ENCODE measurements around the gene REG1A.

REG1A gene

GRCh38 chr2:79086255-79086654 is 34.0 kb upstream of the REG1A start:
- Histone ChIP-seq H2AFZ (ENCODE audit: low read length) (no peak overlapping the region), H3K4me2 (ENCODE audit: low read depth, low read length, poor library complexity, severe bottlenecking) (no peak overlapping the region), H3K9ac (ENCODE audit: low read depth, low read length, poor library complexity, severe bottlenecking) (no peak overlapping the region), H3K9me2 (replicated peaks; ENCODE audit: low read depth, low read length) (no peaks in the 10 kb centered on the region), H3K27me3 (ENCODE audit: insufficient read depth, low read length, poor library complexity, severe bottlenecking) (no peaks in the 10 kb centered on the region), H4K20me1 (ENCODE audit: insufficient read depth, low read length, poor library complexity, severe bottlenecking) (no peaks in the 10 kb centered on the region), H3K9me3 (ENCODE audit: insufficient read depth, low read depth, low read length) (no peaks in the 10 kb centered on the region), H3K4me3 (ENCODE audit: low read length, poor library complexity, severe bottlenecking) (no peak overlapping the region), H3K79me2 (ENCODE audit: insufficient read depth, low read length) (no peaks in the 10 kb centered on the region), H3K36me3 (ENCODE audit: insufficient read depth, low read length) (no peaks in the 10 kb centered on the region), H3F3A (ENCODE audit: low read depth) (no peaks in the 10 kb centered on the region), H3K4me1 (ENCODE audit: insufficient read depth, low read length, poor library complexity, severe bottlenecking) (no peaks in the 10 kb centered on the region)
- TF ChIP-seq EZH2phosphoT487 (IDR thresholded peaks at IDR 0.05; ENCODE audit: borderline replicate concordance) (no peak), CTCF (conservative IDR thresholded peaks at IDR 0.05; ENCODE audit: low read length) (no peak)

GRCh38 chr2:79087785-79088364 is 32.4 kb upstream of the REG1A start, which contains the start of gene REG1B:
Gene REG1B, minus strand, starts transcription at chr2:79087993. Its CDS starts 381 bp downstream, at chr2:79087612.
- no peaks in the 10 kb centered on the region for H3K9me3 ChIP-seq (ENCODE audit: insufficient read depth, low read depth, low read length)

DNA sequence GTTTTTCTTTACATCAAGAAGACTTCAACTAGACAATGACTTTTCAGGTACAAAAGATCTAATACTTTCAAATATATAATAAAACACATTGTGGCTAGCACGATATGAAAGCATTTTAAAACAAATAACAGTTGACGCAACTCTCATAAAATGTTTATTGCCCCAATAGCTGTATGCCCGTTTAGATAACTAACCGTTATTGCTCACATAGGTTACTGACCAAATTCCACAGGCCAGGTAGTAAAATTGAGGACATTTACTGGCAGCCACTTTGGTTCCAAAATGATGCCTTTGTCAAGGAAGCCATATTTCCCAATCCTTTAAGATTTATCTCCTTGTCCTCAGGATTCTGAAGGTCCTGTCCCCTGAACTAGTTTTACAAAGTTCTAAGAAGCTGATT is 29.6 kb upstream of the REG1A start:
- no peak overlapping the region for H3K9ac ChIP-seq (ENCODE audit: low read depth, low read length, poor library complexity, severe bottlenecking)
- no peak overlapping the region for H2AFZ ChIP-seq (ENCODE audit: low read length)
- no peak overlapping the region for H3K4me2 ChIP-seq (ENCODE audit: low read depth, low read length, poor library complexity, severe bottlenecking)
- H3K9me3 ChIP-seq (ENCODE audit: insufficient read depth, low read depth, low read length) = no peaks in the 10 kb centered on the region
- no peaks in the 10 kb centered on the region for H3F3A ChIP-seq (ENCODE audit: low read depth)
- TF ChIP-seq CTCF (conservative IDR thresholded peaks at IDR 0.05; ENCODE audit: low read length) (no peak), EZH2phosphoT487 (IDR thresholded peaks at IDR 0.05; ENCODE audit: borderline replicate concordance) (no peak)
- H4K20me1 ChIP-seq (ENCODE audit: insufficient read depth, low read length, poor library complexity, severe bottlenecking) = no peaks in the 10 kb centered on the region
- H3K4me1 ChIP-seq (ENCODE audit: insufficient read depth, low read length, poor library complexity, severe bottlenecking) = no peaks in the 10 kb centered on the region
- H3K79me2 ChIP-seq (ENCODE audit: insufficient read depth, low read length) = no peaks in the 10 kb centered on the region
- no peak overlapping the region for H3K4me3 ChIP-seq (ENCODE audit: low read length, poor library complexity, severe bottlenecking)
- H3K36me3 ChIP-seq (ENCODE audit: insufficient read depth, low read length) = no peaks in the 10 kb centered on the region
- no peaks in the 10 kb centered on the region for H3K27me3 ChIP-seq (ENCODE audit: insufficient read depth, low read length, poor library complexity, severe bottlenecking)
- H3K9me2 ChIP-seq (replicated peaks; ENCODE audit: low read depth, low read length) = no peaks in the 10 kb centered on the region

More at GRCh38 chr2:79087785-79088364, 32.4 kb upstream of the REG1A start, which contains the start of gene REG1B:
- no peaks in the 10 kb centered on the region for H3K4me1 ChIP-seq (ENCODE audit: insufficient read depth, low read length, poor library complexity, severe bottlenecking)
- no peaks in the 10 kb centered on the region for H3K79me2 ChIP-seq (ENCODE audit: insufficient read depth, low read length)
- H3K9ac ChIP-seq (ENCODE audit: low read depth, low read length, poor library complexity, severe bottlenecking) = no peak within 1 kb of the TSS
- H3K36me3 ChIP-seq (ENCODE audit: insufficient read depth, low read length) = no peaks in the 10 kb centered on the region
- H3K9me2 ChIP-seq (replicated peaks; ENCODE audit: low read depth, low read length) = no peaks in the 10 kb centered on the region
- H4K20me1 ChIP-seq (ENCODE audit: insufficient read depth, low read length, poor library complexity, severe bottlenecking) = no peaks in the 10 kb centered on the region
- no peak within 1 kb of the TSS for H2AFZ ChIP-seq (ENCODE audit: low read length)
- no peak for TF ChIP-seq EZH2phosphoT487 (IDR thresholded peaks at IDR 0.05; ENCODE audit: borderline replicate concordance)
- TF ChIP-seq CTCF (conservative IDR thresholded peaks at IDR 0.05; ENCODE audit: low read length) = no peak
- H3F3A ChIP-seq (ENCODE audit: low read depth) = no peaks in the 10 kb centered on the region
- no peak within 1 kb of the TSS for H3K4me2 ChIP-seq (ENCODE audit: low read depth, low read length, poor library complexity, severe bottlenecking)
- no peak within 1 kb of the TSS for H3K4me3 ChIP-seq (ENCODE audit: low read length, poor library complexity, severe bottlenecking)
- H3K27me3 ChIP-seq (ENCODE audit: insufficient read depth, low read length, poor library complexity, severe bottlenecking) = no peaks in the 10 kb centered on the region

Measured in Loucy (cell line).